Measurements from ENCODE around the gene PRR4. TPM values are rescaled to one million over a fixed set of nuclear protein-coding genes. Genes with fewer than 3 reads are reported as not detected.
A peak's percentile ranks its signal among the peaks of the same experiment; 100 is the strongest.

The PRR4 gene
- total and polyA plus RNA-seq, 9 of the 15 experiments (the other 6 are each of a cell fraction or from before 2014, with no cell fraction given) = 0.45 to 5.0 (median 1.8) TPM

GRCh38 chr12:10855807-10856206 lies 6.5 kb upstream of the PRR4 start:
- Histone ChIP-seq H2AFZ (ENCODE audit: low read depth, low read length) (no peak overlapping the region), H4K20me1 (replicated peaks; ENCODE audit: control insufficient read depth, insufficient read depth, low read length) (no peaks in the 10 kb centered on the region), H3K4me1 (replicated peaks in 1 of 2; ENCODE audit: control insufficient read depth in 2 of 2, insufficient read depth in 2 of 2, low read length in 2 of 2) (no peaks in the 10 kb centered on the region), H3K9me1 (ENCODE audit: control insufficient read depth, insufficient read depth, low read length) (no peaks in the 10 kb centered on the region), H3K9ac (ENCODE audit: insufficient read depth in 1 of 2, low read depth in 2 of 2, low read length in 2 of 2) (no peak overlapping the region), H3K79me2 (ENCODE audit: control insufficient read depth, insufficient read depth, low read length) (no peaks in the 10 kb centered on the region), H3K4me2 (ENCODE audit: insufficient read depth, low read length) (no peak overlapping the region), H3K27ac (ENCODE audit: extremely low read depth, low read depth, low read length) (no peak overlapping the region), H3K4me3 (no peak overlapping the region), H3K9me3 (replicated peaks; ENCODE audit: control insufficient read depth, insufficient read depth, low read depth, low read length) (no peaks in the 10 kb centered on the region; the same call in 1 of the 2 replicates), H3K27me3 (ENCODE audit: control insufficient read depth in 2 of 2, insufficient read depth in 2 of 2, low read length in 2 of 2) (no peaks in the 10 kb centered on the region), H3K36me3 (ENCODE audit: control insufficient read depth, insufficient read depth, low read length) (no peaks in the 10 kb centered on the region)
- in situ Hi-C loops (cut with MboI) = no loop called here
- TF ChIP-seq CTCFL (IDR thresholded peaks at IDR 0.05; ENCODE audit: borderline replicate concordance, insufficient read depth, low read depth, low read length, poor library complexity, severe bottlenecking) (no peak), ZKSCAN8 (CRISPR knock-in tag; IDR thresholded peaks at IDR 0.05) (no peak), GTF2F1 (IDR thresholded peaks at IDR 0.05; ENCODE audit: low read depth, low read length) (no peak), ZFP36 (IDR thresholded peaks at IDR 0.05; ENCODE audit: low read depth, low read length, partially characterized antibody) (peak; percentile 65), KAT8 (IDR thresholded peaks at IDR 0.05; ENCODE audit: low read depth) (no peak), ZNF77 (CRISPR knock-in tag; IDR thresholded peaks at IDR 0.05) (no peak)
- ChIA-PET CTCF (ENCODE audit: low intra/inter-chr PET ratio) (no interaction called here), POLR2A (interaction anchor here (0.6 to 0.8 kb wide), 2 partner anchors 242 to 648 kb away, joined by 3 read pairs; no protein-coding TSS in a partner anchor)
- intact Hi-C loops (cut with micrococcal nuclease) = no loop called here
- BruUV-seq (replicated peaks) = no TSS peak
- no peak for FAIRE-seq
- 100% methylated on average over 1 of the region's 2 CpGs for WGBS (ENCODE audit: insufficient coverage, low coverage, missing lambda C conversion rate)
- no peak for ATAC-seq
- DNase-seq (ENCODE audit: extremely low read depth in 1 of 4, low spot score in 3 of 4) = no peak

All from K562 (cell line).